ENCODE measurements around the gene SH3PXD2B.

SH3PXD2B gene

GRCh38 chr5:172454358-172455086 lies at the start of gene SH3PXD2B:
SH3PXD2B (minus strand) TSS chr5:172454525; CDS start chr5:172454352, 173 bp downstream.
- DNase-seq (ENCODE audit: low read depth, low spot score): peak; percentile 84

GRCh38 chr5:172502969-172503368 lies 48.6 kb upstream of the SH3PXD2B start:
- DNase-seq (ENCODE audit: low read depth, low spot score): no peak

GRCh38 chr5:172502410-172502809 lies 48.1 kb upstream of the SH3PXD2B start:
- DNase-seq (ENCODE audit: low read depth, low spot score): no peak

DNA sequence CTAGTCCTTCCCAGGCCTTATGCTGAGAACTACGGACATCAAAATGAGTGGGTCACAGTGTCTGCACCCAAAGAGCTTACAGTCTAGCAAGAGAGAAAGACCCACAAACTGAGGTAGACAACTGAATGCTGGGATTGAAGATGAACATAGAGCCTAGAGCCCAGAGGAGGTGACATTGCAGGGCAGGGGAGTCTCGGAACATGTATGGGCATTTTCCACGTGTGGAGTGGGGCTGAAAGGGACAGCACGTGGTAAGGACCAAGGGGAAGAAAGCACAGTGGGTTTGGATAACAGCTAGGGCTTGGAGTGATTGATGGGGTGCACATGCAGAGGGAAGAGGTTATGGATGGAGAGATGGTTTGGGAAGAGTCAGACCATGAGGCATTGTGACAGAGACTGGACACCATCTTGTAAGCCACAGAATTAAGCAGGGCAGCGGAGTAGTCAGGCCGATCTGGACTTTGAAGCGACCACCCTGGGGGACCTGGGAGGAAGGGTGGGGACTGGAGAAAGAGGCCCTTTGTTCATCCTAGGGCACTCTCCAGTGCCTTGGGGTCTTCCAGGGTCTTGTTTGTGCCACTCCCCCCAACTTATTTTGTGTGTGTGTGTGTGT lies 47.5 kb upstream of the SH3PXD2B start:
- DNase-seq (ENCODE audit: low read depth, low spot score): no peak

- peak; percentile 0 for DNase-seq (ENCODE audit: low read depth, low spot score)
These were observed 45.0 kb upstream of the SH3PXD2B start for GRCh38 chr5:172499287-172499686.

GRCh38 chr5:172498431-172499129 lies 44.3 kb upstream of the SH3PXD2B start:
- DNase-seq (ENCODE audit: low read depth, low spot score): peak; percentile 0

GRCh38 chr5:172497591-172498255 lies 43.4 kb upstream of the SH3PXD2B start:
- peak; percentile 0 for DNase-seq (ENCODE audit: low read depth, low spot score)

DNA sequence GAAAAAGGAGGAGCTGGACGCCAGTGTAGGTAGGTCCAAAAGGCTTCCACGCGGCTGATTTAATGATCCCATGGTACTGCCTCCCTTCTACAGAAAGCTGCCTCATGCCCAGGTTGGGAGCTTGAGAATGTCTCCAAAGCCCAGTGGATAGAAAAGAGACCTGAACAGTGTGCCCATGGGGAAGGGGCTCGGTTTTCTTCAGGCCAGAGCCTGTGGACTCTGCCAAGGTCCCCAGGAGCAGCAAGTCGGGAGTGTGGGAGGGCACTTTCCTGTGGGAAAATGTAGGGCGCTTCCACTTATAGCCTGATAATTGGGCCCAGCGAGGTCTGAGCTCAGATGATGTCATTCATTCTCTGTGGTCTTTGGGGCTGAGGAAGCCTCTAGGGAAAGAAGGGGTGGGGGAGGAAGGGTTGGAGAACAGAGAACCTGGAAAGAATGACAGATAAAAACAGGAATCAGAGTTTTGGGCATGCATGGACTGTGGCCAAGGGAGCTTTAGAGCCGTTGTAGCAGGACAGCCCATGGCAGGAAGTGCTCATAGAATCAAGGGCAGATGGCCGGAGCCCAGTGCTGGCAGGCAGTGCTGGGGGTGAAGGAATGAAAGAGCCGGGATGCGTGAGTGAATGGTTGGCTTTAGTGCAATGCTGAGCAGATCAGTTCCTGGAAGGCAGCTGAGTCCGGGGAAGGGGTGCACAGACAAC lies 42.5 kb upstream of the SH3PXD2B start:
- peak; percentile 3 for DNase-seq (ENCODE audit: low read depth, low spot score)

DNA sequence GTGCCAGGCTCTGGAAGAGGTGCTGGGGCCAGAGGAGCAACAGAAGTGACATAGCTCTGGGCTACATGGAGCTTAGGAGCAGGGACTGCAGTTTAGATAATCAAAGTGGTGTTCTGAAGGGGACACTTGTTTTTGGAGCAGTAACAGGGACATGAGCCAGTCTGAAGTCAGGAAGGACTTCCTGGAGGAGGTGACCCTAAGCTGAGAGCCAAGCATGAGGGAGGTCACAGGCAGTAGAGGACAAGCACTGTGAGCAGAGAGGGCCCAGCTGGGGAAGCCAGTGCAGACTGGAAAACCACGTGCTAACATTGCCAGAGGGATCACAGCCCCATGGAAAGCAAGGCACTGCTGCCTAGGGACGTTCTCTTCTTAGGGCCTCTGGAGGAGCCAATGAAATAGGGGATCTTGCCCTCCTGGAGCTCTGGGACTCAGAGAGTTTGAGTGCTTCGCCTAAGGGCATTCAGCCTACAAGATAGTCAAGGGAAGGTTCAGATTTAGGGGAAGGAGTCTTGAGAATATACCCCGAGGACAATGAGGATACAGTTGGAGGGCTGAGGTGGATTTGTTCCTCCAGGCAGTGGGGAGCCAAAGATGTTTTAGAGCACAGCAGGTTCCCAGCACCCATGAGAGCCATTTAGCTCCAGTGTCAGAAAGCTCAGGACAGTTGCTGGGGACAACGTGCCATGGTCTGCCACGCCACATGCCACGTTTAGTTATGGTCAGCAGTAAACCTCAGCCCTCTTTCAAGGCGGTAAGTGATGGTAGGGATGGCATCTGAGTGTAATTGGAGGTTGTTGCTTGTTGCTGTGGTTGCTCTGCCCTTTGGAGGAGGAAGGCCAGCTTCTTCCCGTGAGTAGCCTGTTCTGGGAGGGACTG lies 40.5 kb upstream of the SH3PXD2B start:
- DNase-seq (ENCODE audit: low read depth, low spot score): no peak

GRCh38 chr5:172493906-172494305 lies 39.6 kb upstream of the SH3PXD2B start:
- no peak for DNase-seq (ENCODE audit: low read depth, low spot score)

DNA sequence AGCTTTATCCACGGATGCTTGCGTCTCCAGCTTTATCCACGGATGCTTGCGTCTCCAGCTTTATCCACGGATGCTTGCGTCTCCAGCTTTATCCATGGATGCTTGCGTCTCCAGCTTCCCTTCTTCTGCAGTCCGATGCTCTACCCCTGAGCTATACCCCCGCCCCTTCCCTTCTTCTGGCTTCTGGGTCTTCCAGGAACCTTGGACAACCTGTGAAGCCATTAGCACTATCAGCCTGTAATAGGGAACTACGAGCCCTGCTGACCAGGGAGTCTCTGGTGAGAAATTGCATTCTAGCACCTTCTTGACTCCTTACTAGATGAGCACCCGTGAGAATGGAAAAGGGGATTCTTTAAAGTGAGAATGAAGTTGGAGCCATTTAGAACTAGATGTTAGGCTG lies 39.1 kb upstream of the SH3PXD2B start:
- DNase-seq (ENCODE audit: low read depth, low spot score): no peak

DNA sequence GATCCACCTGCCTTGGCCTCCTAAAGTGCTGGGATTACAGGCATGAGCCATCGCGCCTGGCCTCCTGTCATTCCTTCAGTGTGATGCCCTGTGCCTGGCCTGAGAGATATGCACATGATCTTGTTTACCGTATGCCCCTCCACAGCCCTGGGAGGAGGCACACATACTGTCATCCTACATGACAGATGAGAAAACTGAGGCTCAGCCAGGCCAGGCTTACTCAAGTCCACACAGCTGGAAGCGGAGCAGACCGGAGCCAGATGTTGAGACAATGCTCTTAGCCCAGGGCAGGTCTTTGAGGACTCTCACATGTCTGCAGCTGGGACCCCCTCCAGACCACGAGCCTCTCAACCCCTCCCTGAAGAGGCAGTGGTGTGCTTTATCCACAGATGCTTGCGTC lies 38.7 kb upstream of the SH3PXD2B start:
- no peak for DNase-seq (ENCODE audit: low read depth, low spot score)

DNA sequence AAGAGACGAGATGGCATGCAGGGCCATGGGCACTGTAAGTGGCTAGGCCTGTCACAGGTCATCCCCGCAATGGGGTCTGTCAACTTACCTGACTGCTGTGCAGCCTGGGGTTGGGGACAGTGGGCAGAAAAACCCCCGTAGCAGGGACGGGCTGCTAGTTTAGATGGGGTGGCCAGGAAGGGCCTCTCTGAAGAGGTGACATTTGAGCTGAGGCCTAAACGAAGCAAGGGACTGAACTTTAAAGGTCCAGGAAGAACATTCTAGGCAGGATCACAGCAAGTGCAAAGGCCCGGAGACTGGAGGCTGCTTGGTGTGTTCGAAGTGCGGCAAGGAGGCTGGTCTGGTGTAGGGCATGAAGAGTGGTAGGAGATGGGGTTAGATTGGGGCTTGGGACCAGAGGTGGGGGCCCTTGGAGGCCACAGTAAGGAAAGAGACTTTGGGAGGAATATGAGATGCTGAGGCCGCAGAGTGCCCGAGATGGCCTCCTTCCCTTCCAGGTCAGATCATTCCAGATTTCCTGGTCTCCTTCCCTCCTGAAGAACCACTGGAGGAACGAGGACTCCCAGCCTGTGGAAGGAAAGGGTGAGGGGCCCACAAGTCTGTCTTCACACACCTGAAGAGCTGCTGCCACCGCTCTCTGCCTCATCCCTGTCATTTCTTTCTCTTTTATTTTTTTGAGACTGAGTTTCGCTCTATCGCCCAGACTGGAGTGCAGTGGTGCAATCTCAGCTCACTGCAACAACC lies 37.9 kb upstream of the SH3PXD2B start:
- no peak for DNase-seq (ENCODE audit: low read depth, low spot score)

DNA sequence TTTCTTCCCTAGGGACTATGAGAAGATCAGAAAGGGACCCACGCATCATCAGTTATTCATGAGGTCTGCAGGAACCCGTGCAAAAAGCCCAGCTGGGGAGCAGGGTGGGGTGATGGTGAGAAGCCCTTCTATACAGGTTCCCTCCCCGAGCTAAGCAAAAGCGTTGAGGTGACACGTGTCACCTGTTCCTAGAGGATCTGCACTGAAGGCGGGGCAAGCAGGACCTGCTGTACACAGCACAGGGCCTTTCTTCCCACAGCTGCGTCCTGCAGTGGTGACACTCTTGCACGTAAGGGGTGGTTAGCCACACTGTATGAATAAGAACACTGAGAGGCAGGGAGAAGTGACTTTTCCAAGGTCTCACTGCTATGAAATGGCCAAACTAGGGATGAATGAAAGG lies 37.2 kb upstream of the SH3PXD2B start:
- DNase-seq (ENCODE audit: low read depth, low spot score): no peak

- no peak for DNase-seq (ENCODE audit: low read depth, low spot score)
These were observed 36.5 kb upstream of the SH3PXD2B start for GRCh38 chr5:172490514-172491461.

- no peak for DNase-seq (ENCODE audit: low read depth, low spot score)
These were observed 33.9 kb upstream of the SH3PXD2B start for GRCh38 chr5:172488221-172488620.

GRCh38 chr5:172487671-172488070 lies 33.3 kb upstream of the SH3PXD2B start:
- DNase-seq (ENCODE audit: low read depth, low spot score): no peak

GRCh38 chr5:172486912-172487311 lies 32.6 kb upstream of the SH3PXD2B start:
- no peak for DNase-seq (ENCODE audit: low read depth, low spot score)

- DNase-seq (ENCODE audit: low read depth, low spot score): no peak
These were observed 32.1 kb upstream of the SH3PXD2B start for GRCh38 chr5:172486451-172486850.

Data from ELF-1 (cell line).